Heart right ventricle (tissue), 16 donors: ENCODE data around the gene TMEM91. TPM values are rescaled to one million over a fixed set of nuclear protein-coding genes. Genes with fewer than 3 reads are reported as not detected.

Experiments
- ATAC-seq, 8 donors: fragments of 200-7000 bp; cut with Tn5 transposase; one replicate each; pipeline ENCODE4 v1.9.1; 2020; ENCODE audit warnings: mild to moderate bottlenecking in 8 of 8, moderate library complexity in 8 of 8, moderate number of reproducible peaks in 1 of 8
- DNase-seq, 2 donors: peaks; one replicate each; pipeline ENCODE4 v3.0.0-alpha.2; 2020
- H3K27ac ChIP-seq, 10 donors: fragments of 200-600 bp; sonication (generic) in 2 of 10; one replicate each; pipeline versions ENCODE4 v1.5.0 to v1.8.0; 2020 to 2022; ENCODE audit warnings: mild to moderate bottlenecking in 3 of 10
- H3K27me3 ChIP-seq, 7 donors: fragments of 200-600 bp; one replicate each; pipeline ENCODE4 v1.8.0; 2021 to 2022; ENCODE audit warnings: mild to moderate bottlenecking in 2 of 7
- H3K36me3 ChIP-seq, 9 donors: fragments of 200-600 bp; sonication (generic) in 1 of 9; one replicate each; pipeline versions ENCODE4 v1.5.0 to v1.8.0; 2020 to 2022; ENCODE audit warnings: mild to moderate bottlenecking in 2 of 9
- H3K4me1 ChIP-seq, 9 donors: fragments of 200-600 bp; sonication (generic) in 1 of 9; one replicate each; pipeline versions ENCODE4 v1.5.0 to v1.8.0; 2020 to 2022; ENCODE audit warnings: mild to moderate bottlenecking in 4 of 9
- H3K4me3 ChIP-seq, 10 donors: fragments of 200-600 bp; sonication (generic) in 2 of 10; one replicate each; pipeline versions ENCODE4 v1.5.0 to v1.8.0; 2020 to 2022; ENCODE audit warnings: mild to moderate bottlenecking in 7 of 10, moderate library complexity in 2 of 10
- H3K9me3 ChIP-seq, 11 donors: fragments of 200-600 bp in 10 of 11; sonication (generic) in 2 of 11; one replicate each; pipeline versions ENCODE4 v1.5.0 to v1.8.0; 2013 to 2022; ENCODE audit warnings: mild to moderate bottlenecking in 2 of 11, control low read depth in 1 of 11, moderate library complexity in 1 of 11
- WGBS, 2 donors: extraction: QIAGEN DNeasy Blood & Tissue Kit; methylation state at CpG; one replicate each; pipeline ENCODE4 v1.1.7; 2013; ENCODE audit warnings: inconsistent platforms in 1 of 2; 5-methylcytosine and 5-hydroxymethylcytosine counted together
- intact Hi-C, 10 donors: fragments of 100-400 bp; cut with DNase I; formaldehyde crosslinking; loops; one replicate each; pipeline versions ENCODE4 v1.11.1 to v1.14.2; 2022
- polyA plus RNA-seq, 2 donors: library from polyadenylated mRNA; stranded (reverse); fragments of 200-250 nt; gene quantifications; one replicate each; pipeline ENCODE4 v1.2.3, GENCODE V29; 2013
- total RNA-seq, 10 donors: library from RNA; stranded (reverse); fragmentation: NEBNext Ultra II Directional in 3 of 10; extraction: Animal tissue kit (Norgen Biotek cat#: 25700) in 3 of 10; gene quantifications; one replicate each; pipeline versions ENCODE4 v1.2.1 to v1.2.4, GENCODE V29; 2021 to 2023
- TF ChIP-seq, protein P1 (sequence below), 9 donors: fragments of 200-600 bp; sonication (generic) in 2 of 9; IDR thresholded peaks; one replicate each; pipeline versions ENCODE4 v1.5.0 to v1.8.0; 2021 to 2022; ENCODE audit warnings: antibody characterized with exemption in 9 of 9, mild to moderate bottlenecking in 5 of 9, moderate library complexity in 1 of 9
- donor health status: Arrhythmogenic right ventricular cardiomyopathy.
- donor health status: ischemic (EF 13 %, LVEDD 7.1; RV severe dilation, severe dysfunction).
- donor health status: healthy with polysubstance abuse.
- donor health status: DM: no; HTN: yes; CAD: no.
- donor health status: DM: no; HTN: no; CAD: no.
- donor health status: ischemic (EF 25% LVEDD 6.9; RV normal size, moderate dysfunction).
- donor health status: ischemic (EF 25% LVEDD 5.7; RV mildly dilated, moderate dysfunction).
- donor health status: healthy.
- donor health status: DM: yes; HTN: yes; CAD: no.
- donor health status: Ischemic cardiomyopathy.
- donor health status: ischemic (EF 35%, LVEDD 5.7; RV mildly dilated, moderate dysfunction).
- donor health status: nonischemic (EF 11% LVEDD 7.7; RV severe dilation, severe dysfunction).
- donor health status: DM: yes; HTN: yes; CAD: no.
- donor health status: PGD.
- donor health status: ischemic (EF 29% LVEDD 5.4; RV normal size, mild dysfunction).
- donor health status: nonischemic (EF 23%, LVEDD 6.1; RV moderate dilation, normal function).

Gene TMEM91
- total and polyA plus RNA-seq, 12 donors: 1.2 to 11.3 (median 2.1) TPM

DNA sequence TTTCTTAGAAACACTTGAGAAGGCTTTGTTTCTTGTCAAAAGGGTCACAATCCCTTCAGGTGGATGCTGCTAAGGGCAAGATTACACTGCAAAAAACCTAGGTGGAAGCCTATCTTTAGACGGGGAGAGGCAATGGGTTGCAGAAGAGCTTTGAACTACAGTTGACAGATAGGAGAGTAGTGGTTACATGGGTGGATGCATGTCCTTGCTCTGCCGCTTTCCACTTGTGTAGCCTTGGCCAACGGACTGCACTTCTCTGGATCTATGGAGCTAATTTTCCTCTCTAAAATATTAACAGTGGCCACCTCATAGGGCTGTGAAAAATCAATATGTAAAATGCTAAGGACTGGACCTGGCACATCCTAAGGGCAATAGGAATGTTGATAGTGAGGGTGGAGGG lies 22.3 kb downstream of the TMEM91 start:
- H3K9me3 ChIP-seq: no peaks in the 10 kb centered on the region
- no peaks in the 10 kb centered on the region for H3K27me3 ChIP-seq
- DNase-seq: no peak
- WGBS, 2 donors: 32 to 39% methylated on average over 3 of the region's 3 CpGs
- peak overlapping the region in 6 of 10 donors; percentile 79 to 95 (median 92) for H3K27ac ChIP-seq
- no peak for ATAC-seq
- peaks cover 0 to 25% (median 0%) of the 10 kb centered on the region in 9 donors for H3K36me3 ChIP-seq
- H3K4me3 ChIP-seq: peak overlapping the region; percentile 58 to 96 (median 88)
- intact Hi-C loops: loop anchor here in 5 of 10 donors (5.0 kb wide), 3 partner anchors 34 to 44 kb away; partner anchors contain the start of genes DMAC2 (in 2 of the 5) and ERICH4 (in 1 of the 5)
- TF ChIP-seq, protein P1, sequence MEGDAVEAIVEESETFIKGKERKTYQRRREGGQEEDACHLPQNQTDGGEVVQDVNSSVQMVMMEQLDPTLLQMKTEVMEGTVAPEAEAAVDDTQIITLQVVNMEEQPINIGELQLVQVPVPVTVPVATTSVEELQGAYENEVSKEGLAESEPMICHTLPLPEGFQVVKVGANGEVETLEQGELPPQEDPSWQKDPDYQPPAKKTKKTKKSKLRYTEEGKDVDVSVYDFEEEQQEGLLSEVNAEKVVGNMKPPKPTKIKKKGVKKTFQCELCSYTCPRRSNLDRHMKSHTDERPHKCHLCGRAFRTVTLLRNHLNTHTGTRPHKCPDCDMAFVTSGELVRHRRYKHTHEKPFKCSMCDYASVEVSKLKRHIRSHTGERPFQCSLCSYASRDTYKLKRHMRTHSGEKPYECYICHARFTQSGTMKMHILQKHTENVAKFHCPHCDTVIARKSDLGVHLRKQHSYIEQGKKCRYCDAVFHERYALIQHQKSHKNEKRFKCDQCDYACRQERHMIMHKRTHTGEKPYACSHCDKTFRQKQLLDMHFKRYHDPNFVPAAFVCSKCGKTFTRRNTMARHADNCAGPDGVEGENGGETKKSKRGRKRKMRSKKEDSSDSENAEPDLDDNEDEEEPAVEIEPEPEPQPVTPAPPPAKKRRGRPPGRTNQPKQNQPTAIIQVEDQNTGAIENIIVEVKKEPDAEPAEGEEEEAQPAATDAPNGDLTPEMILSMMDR (IDR thresholded peaks at IDR 0.05): no peak
- H3K4me1 ChIP-seq: peaks cover 16 to 64% (median 45%) of the 10 kb centered on the region in 9 donors

DNA sequence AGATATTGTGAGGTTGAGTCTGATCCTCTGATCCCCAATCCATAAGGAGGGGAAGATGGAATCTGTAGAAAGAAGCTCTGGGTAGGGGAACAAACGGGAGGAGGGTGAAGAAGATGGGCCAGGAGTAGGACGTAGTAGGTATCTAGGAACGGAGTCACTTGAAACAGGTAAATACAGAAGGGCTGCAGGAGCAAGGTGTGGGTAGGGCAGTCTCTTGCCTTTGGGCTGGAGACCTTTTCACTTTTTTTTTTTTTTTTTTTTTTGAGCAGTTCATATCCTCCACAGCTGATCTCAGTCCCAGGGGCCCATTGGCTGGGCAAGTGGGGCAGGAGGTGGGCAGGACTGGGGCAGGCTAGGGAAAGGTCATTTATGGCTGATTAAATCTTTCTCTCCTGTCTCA lies 22.8 kb downstream of the TMEM91 start:
- H3K4me1 ChIP-seq: peaks cover 16 to 68% (median 46%) of the 10 kb centered on the region in 9 donors

DNA sequence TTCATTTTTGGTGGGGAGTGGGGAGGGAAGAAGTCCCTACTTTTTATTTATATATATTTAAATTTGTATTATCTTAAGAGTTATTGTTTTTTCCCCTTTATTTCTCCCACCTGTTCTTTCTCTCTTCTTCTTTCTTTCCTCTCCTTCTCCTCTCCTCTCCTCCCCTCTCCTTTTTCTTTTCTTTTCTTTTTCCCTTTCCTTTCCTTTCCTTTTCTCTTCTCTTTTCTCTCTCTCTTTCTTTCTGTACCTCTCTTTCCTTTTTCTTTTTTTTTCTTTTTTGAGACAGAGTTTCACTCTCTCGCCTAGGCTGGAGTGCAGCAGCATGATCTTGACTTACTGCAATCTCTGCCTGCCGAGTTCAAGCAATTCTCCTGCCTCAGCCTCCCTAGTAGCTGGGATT lies 23.2 kb downstream of the TMEM91 start:
- no peak overlapping the region for H3K27ac ChIP-seq
- peaks cover 16 to 71% (median 46%) of the 10 kb centered on the region in 9 donors for H3K4me1 ChIP-seq
- 91 to 98% methylated on average over 2 of the region's 2 CpGs for WGBS, 2 donors

More for the DNA sequence above, 22.8 kb downstream of the TMEM91 start:
- Histone ChIP-seq H3K9me3 (no peaks in the 10 kb centered on the region), H3K4me3 (peak overlapping the region in 6 of 10 donors; percentile 58 to 93 (median 85)), H3K27me3 (no peaks in the 10 kb centered on the region), H3K27ac (peak overlapping the region in 3 of 10 donors; percentile 79 to 93 (median 91)), H3K36me3 (peaks cover 0 to 27% (median 0%) of the 10 kb centered on the region in 9 donors)
- ATAC-seq (no peak), DNase-seq (no peak)
- 82 to 89% methylated on average over 3 of the region's 3 CpGs for WGBS, 2 donors
- TF ChIP-seq, protein P1 (IDR thresholded peaks at IDR 0.05): no peak
- intact Hi-C loops: loop anchor here in 5 of 10 donors (5.0 kb wide), 3 partner anchors 33 to 43 kb away; partner anchors contain the start of genes DMAC2 (in 2 of the 5) and ERICH4 (in 1 of the 5)

DNA sequence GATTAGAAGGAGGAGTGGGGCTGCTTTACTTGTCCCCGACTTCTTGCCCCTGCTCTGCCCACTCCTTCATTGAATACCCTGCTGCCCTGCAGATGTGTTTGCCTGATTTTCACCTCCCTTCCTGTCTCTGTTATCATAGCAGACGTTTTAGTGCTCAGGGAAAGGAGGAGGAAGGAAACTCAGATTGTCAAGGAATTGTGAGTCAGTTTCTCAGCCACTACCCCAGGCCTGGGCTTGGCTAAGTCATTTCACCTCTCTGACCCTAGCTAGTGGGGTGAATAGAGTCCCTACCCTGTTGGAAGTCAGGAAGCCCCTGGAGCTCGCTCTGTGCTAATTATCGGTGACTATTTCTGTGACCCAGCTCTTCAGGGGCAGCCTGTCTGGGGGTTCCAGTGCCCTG lies 25.1 kb downstream of the TMEM91 start:
- intact Hi-C loops: no loop called here
- Histone ChIP-seq H3K27ac (peak overlapping the region in 9 of 10 donors; percentile 14 to 80 (median 34)), H3K4me3 (no peak overlapping the region), H3K9me3 (no peaks in the 10 kb centered on the region), H3K36me3 (peaks cover 0 to 27% (median 0%) of the 10 kb centered on the region in 9 donors), H3K27me3 (no peaks in the 10 kb centered on the region), H3K4me1 (peaks cover 24 to 81% (median 55%) of the 10 kb centered on the region in 9 donors)
- TF ChIP-seq, protein P1 (IDR thresholded peaks at IDR 0.05): no peak
- no peak for DNase-seq
- 51 to 60% methylated on average over 4 of the region's 4 CpGs for WGBS, 2 donors
- no peak for ATAC-seq

More for the DNA sequence above, 23.2 kb downstream of the TMEM91 start:
- Histone ChIP-seq H3K36me3 (peaks cover 0 to 27% (median 0%) of the 10 kb centered on the region in 9 donors), H3K27me3 (no peaks in the 10 kb centered on the region), H3K9me3 (no peaks in the 10 kb centered on the region), H3K4me3 (no peak overlapping the region)
- ATAC-seq (no peak), DNase-seq (no peak)
- intact Hi-C loops: loop anchor here in 5 of 10 donors (5.0 kb wide), 3 partner anchors 33 to 43 kb away; partner anchors contain the start of genes DMAC2 (in 2 of the 5) and ERICH4 (in 1 of the 5)
- TF ChIP-seq, protein P1 (IDR thresholded peaks at IDR 0.05): no peak
